Liver (tissue), 9 donors: ENCODE data around the gene TBX2. TPM values are rescaled to one million over a fixed set of nuclear protein-coding genes. Genes with fewer than 3 reads are reported as not detected.
A peak's percentile ranks its signal among the peaks of the same experiment; 100 is the strongest.
"Not testable (repeated sequence)": the region's sequence is repeated elsewhere in the genome, so short reads cannot be mapped to it uniquely, and the experiment has no call there.

ENCODE experiments used
- DNase-seq: peaks from one replicate; pipeline ENCODE4 v3.0.0-alpha.2; 2017; ENCODE audit warnings: low spot score
- H3K27ac ChIP-seq, 2 donors: one replicate each; pipeline ENCODE4 v1.7.0; 2013; ENCODE audit warnings: inconsistent platforms in 2 of 2, low read length in 2 of 2, control low read depth in 1 of 2, low read depth in 1 of 2, mild to moderate bottlenecking in 1 of 2
- H3K27me3 ChIP-seq, 4 donors: one replicate each; pipeline versions ENCODE4 v1.6.1 to v1.7.0; 2013; ENCODE audit warnings: low read length in 3 of 4, inconsistent platforms in 1 of 4, mild to moderate bottlenecking in 1 of 4, moderate library complexity in 1 of 4; ENCODE audit not compliant: control insufficient read depth in 4 of 4, insufficient read depth in 4 of 4
- H3K36me3 ChIP-seq, 4 donors: one replicate each; pipeline versions ENCODE4 v1.6.1 to v1.7.0; 2013; ENCODE audit warnings: low read length in 3 of 4, mild to moderate bottlenecking in 3 of 4, low read depth in 1 of 4, moderate library complexity in 1 of 4; ENCODE audit not compliant: control insufficient read depth in 4 of 4, insufficient read depth in 3 of 4
- H3K4me1 ChIP-seq, 4 donors: one replicate each; pipeline versions ENCODE4 v1.6.1 to v1.7.0; 2013; ENCODE audit warnings: low read length in 3 of 4, mild to moderate bottlenecking in 3 of 4, moderate library complexity in 1 of 4; ENCODE audit not compliant: control insufficient read depth in 4 of 4, insufficient read depth in 4 of 4
- H3K4me3 ChIP-seq, 3 donors: one replicate each; pipeline versions ENCODE4 v1.6.1 to v1.7.0; 2013; ENCODE audit warnings: low read length in 3 of 3, control low read depth in 1 of 3, low read depth in 1 of 3, mild to moderate bottlenecking in 1 of 3
- H3K9ac ChIP-seq, 2 donors: one replicate each; pipeline ENCODE4 v1.7.0; 2013; ENCODE audit warnings: low read length in 2 of 2, mild to moderate bottlenecking in 2 of 2, moderate library complexity in 2 of 2, control low read depth in 1 of 2, low read depth in 1 of 2
- H3K9me3 ChIP-seq, 4 donors: one replicate each; pipeline versions ENCODE4 v1.6.1 to v1.7.0; 2013; ENCODE audit warnings: low read length in 3 of 4; ENCODE audit not compliant: control insufficient read depth in 4 of 4
- ATF3 ChIP-seq: IDR thresholded peaks from 2 replicates; pipeline ENCODE4 v1.6.1; 2016; ENCODE audit warnings: antibody characterized with exemption
- GABPA ChIP-seq, 2 donors: IDR thresholded peaks in 1 of 2; conservative IDR thresholded peaks in 1 of 2; 2 replicates each; pipeline ENCODE4 v1.6.1; 2016; ENCODE audit warnings: antibody characterized with exemption in 2 of 2, mild to moderate bottlenecking in 1 of 2, moderate library complexity in 1 of 2
- HNF4A ChIP-seq, 2 donors: conservative IDR thresholded peaks; 2 replicates each; pipeline ENCODE4 v1.6.1; 2016; ENCODE audit warnings: antibody characterized with exemption in 2 of 2, mild to moderate bottlenecking in 2 of 2
- HNF4G ChIP-seq: IDR thresholded peaks from 2 replicates; pipeline ENCODE4 v1.6.1; 2016; ENCODE audit warnings: antibody characterized with exemption
- JUND ChIP-seq, 2 donors: IDR thresholded peaks; 2 replicates each; pipeline ENCODE4 v1.6.1; 2016; ENCODE audit warnings: antibody characterized with exemption in 2 of 2
- MAX ChIP-seq: IDR thresholded peaks from 2 replicates; pipeline ENCODE4 v1.6.1; 2016; ENCODE audit warnings: antibody characterized with exemption
- RXRA ChIP-seq, 2 donors: IDR thresholded peaks; 2 replicates each; pipeline ENCODE4 v1.6.1; 2017 to 2018; ENCODE audit warnings: antibody characterized with exemption in 2 of 2, mild to moderate bottlenecking in 1 of 2
- TAF1 ChIP-seq: conservative IDR thresholded peaks from 2 replicates; pipeline ENCODE4 v1.6.1; 2016; ENCODE audit warnings: antibody characterized with exemption, mild to moderate bottlenecking
- YY1 ChIP-seq: IDR thresholded peaks from 2 replicates; pipeline ENCODE4 v1.6.1; 2016; ENCODE audit warnings: antibody characterized with exemption, mild to moderate bottlenecking
- WGBS: extraction: QIAGEN DNeasy Blood & Tissue Kit; methylation state at CpG from one replicate; pipeline ENCODE4 v1.1.7; 2013; 5-methylcytosine and 5-hydroxymethylcytosine counted together
- polyA plus RNA-seq, 2 donors: library from polyadenylated mRNA; stranded (reverse) in 1 of 2; unstranded in 1 of 2; fragments of 200-250 nt in 1 of 2; fragments of >200 nt in 1 of 2; fragmentation: Nextera tagmentation in 1 of 2; extraction: Ambion mirVana in 1 of 2; gene quantifications; one replicate each; pipeline versions ENCODE4 v1.2.1 to v1.2.3, GENCODE V29; 2013 to 2015
- total RNA-seq, 2 donors: library from RNA; depleted of rRNA; stranded (reverse); fragments of >200 nt; gene quantifications; one replicate each; pipeline ENCODE4 v1.2.3, GENCODE V29; 2014
- donor health status: healthy.
- donor health status: healthy.
- donor health status: healthy.
- donor health status: healthy.
- donor health status: healthy.

Gene TBX2
- total and polyA plus RNA-seq, 4 donors = 0.85 to 3.1 (median 2.5) TPM

- DNase-seq = no peak
- TF ChIP-seq JUND (IDR thresholded peaks at IDR 0.05) (no peak), RXRA (IDR thresholded peaks at IDR 0.05) (no peak), ATF3 (no peak)
- 77% methylated on average over 10 of the region's 10 CpGs for WGBS
- no peak overlapping the region for H3K4me3 ChIP-seq
- H3K9me3 ChIP-seq = peaks cover 0 to 1% (median 0%) of the 10 kb centered on the region in 4 donors
- H3K36me3 ChIP-seq = no peaks in the 10 kb centered on the region
- H3K27me3 ChIP-seq = no peaks in the 10 kb centered on the region
- H3K9ac ChIP-seq = no peak overlapping the region
- H3K27ac ChIP-seq = no peak overlapping the region
- H3K4me1 ChIP-seq = no peaks in the 10 kb centered on the region
These were observed 27.1 kb downstream of the TBX2 start for GRCh38 chr17:61426482-61427304.

- no peak for DNase-seq
- TF ChIP-seq JUND (IDR thresholded peaks at IDR 0.05) (no peak), YY1 (no peak), HNF4A (conservative IDR thresholded peaks at IDR 0.05) (no peak), GABPA (IDR thresholded peaks at IDR 0.05 in 1 of 2, conservative IDR thresholded peaks at IDR 0.05 in 1 of 2) (no peak), MAX (no peak), HNF4G (no peak)
- H3K9ac ChIP-seq = no peak overlapping the region
- no peaks in the 10 kb centered on the region for H3K4me1 ChIP-seq
- no peak overlapping the region for H3K27ac ChIP-seq
- H3K36me3 ChIP-seq = no peaks in the 10 kb centered on the region
- H3K9me3 ChIP-seq = peaks cover 0 to 1% (median 0%) of the 10 kb centered on the region in 4 donors
- no peak overlapping the region for H3K4me3 ChIP-seq
- H3K27me3 ChIP-seq = no peaks in the 10 kb centered on the region
These were observed 27.9 kb downstream of the TBX2 start for GRCh38 chr17:61427567-61427966.

GRCh38 chr17:61429274-61429673, 29.6 kb downstream of the TBX2 start:
- H3K4me1 ChIP-seq = no peaks in the 10 kb centered on the region
- no peaks in the 10 kb centered on the region for H3K36me3 ChIP-seq
- H3K9ac ChIP-seq = no peak overlapping the region
- no peak overlapping the region for H3K27ac ChIP-seq
- no peak overlapping the region for H3K4me3 ChIP-seq
- no peak for DNase-seq
- H3K9me3 ChIP-seq = peaks cover 0 to 1% (median 0%) of the 10 kb centered on the region in 4 donors
- 36% methylated on average over 1 of the region's 1 CpG for WGBS
- no peaks in the 10 kb centered on the region for H3K27me3 ChIP-seq
- TF ChIP-seq TAF1 (no peak), HNF4A (conservative IDR thresholded peaks at IDR 0.05) (peak in 1 of 2 donors; percentile 21)

GRCh38 chr17:61429831-61430230, 30.2 kb downstream of the TBX2 start:
- WGBS = 93% methylated on average over 6 of the region's 6 CpGs
- not testable (repeated sequence) for H3K9ac ChIP-seq, H3K27ac ChIP-seq, DNase-seq, H3K4me1 ChIP-seq, H3K4me3 ChIP-seq, H3K36me3 ChIP-seq, H3K9me3 ChIP-seq, H3K27me3 ChIP-seq
